HG03060 (cell line): ENCODE results near the gene TBC1D2.

ENCODE experiments used
- ATAC-seq: cut with Tn5 transposase; IDR thresholded peaks from one replicate; pipeline ENCODE4 v1.9.1; 2021; ENCODE audit warnings: low read depth, moderate number of reproducible peaks; ENCODE audit not compliant: unreplicated experiment

TBC1D2 gene

DNA sequence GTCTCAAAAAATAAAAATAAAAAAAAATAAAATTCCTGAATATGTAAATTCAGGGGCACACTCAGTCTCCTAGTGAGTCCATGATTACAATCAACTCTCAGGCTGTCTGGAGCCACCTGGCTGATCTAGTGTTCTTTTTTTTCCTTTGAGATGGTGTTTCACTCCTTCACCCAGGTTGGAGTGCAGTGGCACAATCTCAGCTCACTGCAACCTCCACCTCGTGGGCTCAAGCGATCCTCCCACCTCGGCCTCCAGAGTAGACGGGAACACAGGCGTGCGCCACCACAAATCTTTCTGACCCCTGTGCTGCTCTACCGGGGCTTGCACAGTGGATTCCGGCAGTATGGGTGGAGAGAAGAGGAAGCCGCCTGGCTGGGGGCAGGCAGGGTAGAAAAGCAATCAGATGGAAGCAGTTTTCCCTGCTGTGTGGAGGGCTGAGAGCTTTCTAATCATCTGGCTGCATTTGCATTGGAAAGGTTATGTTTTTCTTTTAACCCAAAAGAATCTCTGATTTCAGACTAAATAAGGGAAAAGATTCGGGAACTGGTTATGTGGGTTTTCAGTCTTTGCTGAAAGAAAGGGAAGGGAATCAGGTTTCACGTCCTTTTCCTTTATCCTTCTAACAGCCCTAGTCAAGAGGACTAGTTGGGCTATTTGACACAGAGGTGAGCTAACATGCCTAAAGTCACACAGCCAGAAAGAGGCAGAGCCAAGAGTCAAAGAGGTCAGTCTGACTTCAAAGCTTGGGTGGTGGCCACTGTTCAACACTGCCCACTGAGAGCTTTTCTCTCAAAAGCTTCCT is 36.7 kb downstream of the TBC1D2 start:
- no peak for ATAC-seq

- ATAC-seq, result no peak
Measured at GRCh38 chr9:98217255-98217654, 38.2 kb downstream of the TBC1D2 start.

GRCh38 chr9:98216391-98216790 is 39.1 kb downstream of the TBC1D2 start:
- ATAC-seq, result no peak

DNA sequence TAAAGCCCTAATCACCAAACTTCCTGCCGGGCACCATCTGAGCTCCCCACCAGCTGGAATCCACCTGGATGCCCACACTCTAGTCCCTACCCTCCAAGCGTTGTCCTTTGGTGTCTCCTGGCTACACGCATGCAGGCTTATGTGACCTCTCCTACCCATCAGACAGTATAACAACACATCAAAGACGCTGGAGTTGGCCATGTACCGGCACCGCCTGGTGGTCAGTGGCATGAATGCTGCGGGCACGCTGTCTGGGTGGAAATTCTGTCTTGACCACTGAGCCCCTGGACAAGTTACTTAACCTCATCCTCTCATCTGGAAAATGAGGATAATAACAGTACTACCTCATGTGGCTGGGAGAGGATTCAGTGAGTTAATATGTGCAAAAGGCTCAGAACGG is 39.6 kb downstream of the TBC1D2 start:
- ATAC-seq, result no peak

- ATAC-seq, result no peak
Measured at GRCh38 chr9:98215271-98215670, 40.2 kb downstream of the TBC1D2 start.

- no peak for ATAC-seq
Measured at GRCh38 chr9:98214811-98215210, 40.6 kb downstream of the TBC1D2 start.

GRCh38 chr9:98211260-98211659 is 44.2 kb downstream of the TBC1D2 start:
- no peak for ATAC-seq

- no peak for ATAC-seq
Measured at GRCh38 chr9:98210435-98210834, 45.0 kb downstream of the TBC1D2 start.

GRCh38 chr9:98209530-98209929 is 45.9 kb downstream of the TBC1D2 start:
- ATAC-seq, result no peak

- ATAC-seq, result no peak
Measured at GRCh38 chr9:98208635-98209034, 46.8 kb downstream of the TBC1D2 start.

DNA sequence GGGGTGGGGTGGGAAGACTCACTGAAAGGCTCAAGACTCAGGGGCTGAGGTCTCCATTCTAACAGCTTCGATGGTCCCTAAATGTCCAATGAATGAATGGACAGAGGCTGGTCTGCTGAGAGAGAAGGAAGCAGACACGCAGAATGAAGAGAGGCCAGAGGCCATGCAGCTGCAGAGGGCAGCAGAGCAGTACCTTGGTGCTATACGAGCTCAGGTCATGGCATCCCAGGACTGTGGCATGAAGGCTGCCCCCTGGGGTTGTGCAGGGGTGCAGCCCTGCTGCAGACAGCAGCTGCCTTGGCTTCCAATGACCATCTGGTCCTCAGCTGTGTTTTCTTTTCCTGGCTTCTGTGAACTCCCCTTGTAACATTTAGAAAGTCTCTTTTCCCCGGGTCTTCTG is 47.8 kb downstream of the TBC1D2 start:
- ATAC-seq, result no peak

DNA sequence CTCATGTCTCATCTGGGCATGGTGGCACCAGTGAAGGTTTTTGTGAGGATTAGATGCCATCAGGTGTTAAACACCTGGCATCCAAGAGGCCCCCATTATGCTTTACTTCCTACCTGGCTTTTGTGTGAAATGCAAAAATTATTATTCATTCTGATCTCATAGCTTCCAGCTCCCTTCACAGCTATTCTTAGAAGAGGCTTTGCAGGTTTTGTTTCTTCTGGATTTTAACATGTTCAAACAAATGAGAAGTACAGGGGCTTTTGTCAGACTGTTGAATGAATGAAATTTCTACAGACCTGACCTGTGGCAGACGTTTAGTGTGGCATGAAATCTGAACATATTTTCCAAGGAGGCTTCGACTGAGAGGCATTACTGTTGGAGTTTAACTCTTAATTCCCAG is 48.7 kb downstream of the TBC1D2 start:
- no peak for ATAC-seq

DNA sequence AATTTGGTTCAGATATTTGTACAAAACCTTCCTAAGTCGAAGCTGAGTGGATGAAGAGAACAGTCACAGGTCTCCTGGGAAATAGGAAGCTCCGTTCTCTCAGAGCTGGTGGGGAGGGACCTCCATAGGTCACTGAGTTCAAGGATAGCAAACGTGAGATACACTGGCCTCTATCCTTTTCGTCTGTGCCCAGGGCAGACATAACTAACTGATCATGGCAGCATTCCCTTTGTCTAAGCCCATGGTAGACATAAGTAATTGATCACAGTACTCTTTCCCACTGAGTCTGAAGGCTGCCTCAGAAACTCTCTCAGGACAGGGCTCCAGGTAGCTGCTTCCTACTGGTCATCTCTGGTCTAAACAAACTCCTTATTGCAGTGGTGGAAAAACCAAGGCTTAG is 50.8 kb downstream of the TBC1D2 start:
- no peak for ATAC-seq

DNA sequence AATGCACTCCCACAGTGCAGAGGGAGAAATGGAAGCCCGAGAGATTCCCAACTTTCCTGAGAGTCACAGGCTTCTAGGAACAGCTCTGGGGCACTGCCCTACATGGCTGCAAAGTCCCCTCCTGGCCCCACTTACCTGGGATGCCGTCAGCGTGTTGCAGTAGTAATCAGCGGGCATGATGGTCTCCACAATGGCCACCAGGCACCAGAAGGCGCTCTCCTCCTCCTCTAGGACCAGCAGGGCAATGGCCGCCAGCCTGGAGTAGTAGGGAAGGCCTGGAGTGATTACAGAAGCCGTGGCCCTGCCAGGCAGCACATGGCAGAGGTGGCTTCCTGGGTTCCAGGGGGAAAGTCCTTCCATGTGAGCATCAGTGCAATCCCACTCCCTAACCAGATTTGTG is 52.3 kb downstream of the TBC1D2 start:
- ATAC-seq, result no peak

DNA sequence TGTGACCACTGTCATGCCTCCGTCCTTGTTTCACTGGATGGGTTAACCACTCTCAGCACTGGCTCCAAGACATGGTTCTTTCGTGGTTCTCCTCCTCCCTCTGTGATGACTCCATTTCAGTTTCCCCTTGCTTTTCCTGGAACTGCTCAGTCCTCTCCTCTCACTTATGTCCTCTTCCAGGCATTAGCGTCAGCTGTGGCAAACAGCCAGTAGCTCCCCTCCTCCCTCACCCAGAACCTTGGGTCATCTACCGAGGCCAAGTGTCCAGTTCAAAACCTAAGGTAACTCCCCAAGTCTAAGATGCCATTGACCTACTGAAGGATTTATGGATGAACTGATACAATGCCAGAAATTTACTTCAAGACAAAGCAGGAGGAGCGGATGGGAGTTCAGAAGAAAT is 53.2 kb downstream of the TBC1D2 start:
- no peak for ATAC-seq

GRCh38 chr9:98201749-98202148 is 53.7 kb downstream of the TBC1D2 start:
- no peak for ATAC-seq

DNA sequence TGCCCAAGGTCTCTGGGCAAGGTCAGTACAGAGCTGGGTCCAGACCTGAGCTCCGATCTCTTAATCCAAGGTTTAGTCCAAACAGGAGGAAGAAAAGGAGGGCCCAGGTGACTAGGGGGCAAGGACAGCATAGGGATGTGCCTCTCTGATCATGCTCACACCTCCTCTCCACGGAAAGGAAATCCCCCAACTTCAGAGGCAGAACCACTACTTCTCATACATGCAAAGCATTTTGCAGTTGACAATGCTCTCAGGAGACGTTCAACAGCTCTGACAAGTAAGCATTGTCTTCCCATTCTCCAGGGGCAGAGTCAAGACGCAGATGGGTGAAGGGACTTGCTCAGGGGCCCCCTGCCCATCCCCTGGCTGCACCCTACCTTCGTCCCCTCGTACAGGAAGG is 54.3 kb downstream of the TBC1D2 start:
- ATAC-seq, result no peak

GRCh38 chr9:98199388-98200033 is 55.9 kb downstream of the TBC1D2 start:
- ATAC-seq, result no peak

DNA sequence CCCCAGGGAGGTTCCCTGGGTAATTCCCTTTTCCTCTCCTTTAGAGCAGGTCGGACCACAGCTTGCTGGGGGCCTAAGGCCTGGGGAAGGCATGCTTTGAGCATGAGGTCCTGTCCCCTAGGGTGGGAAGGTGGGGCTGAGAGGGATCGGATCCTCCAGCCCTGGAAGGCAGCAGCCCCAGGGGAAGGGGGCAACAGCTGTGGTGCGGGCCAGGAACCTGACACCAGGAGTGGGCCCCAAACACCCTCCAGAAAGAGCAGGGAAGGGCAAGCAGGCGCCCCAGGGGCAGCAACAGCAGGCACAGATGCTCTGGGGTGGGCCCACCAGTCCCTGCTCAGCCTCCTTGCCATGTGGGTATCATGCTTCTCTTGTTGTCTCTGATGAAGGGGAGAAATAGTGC is 59.8 kb downstream of the TBC1D2 start:
- ATAC-seq, result no peak

DNA sequence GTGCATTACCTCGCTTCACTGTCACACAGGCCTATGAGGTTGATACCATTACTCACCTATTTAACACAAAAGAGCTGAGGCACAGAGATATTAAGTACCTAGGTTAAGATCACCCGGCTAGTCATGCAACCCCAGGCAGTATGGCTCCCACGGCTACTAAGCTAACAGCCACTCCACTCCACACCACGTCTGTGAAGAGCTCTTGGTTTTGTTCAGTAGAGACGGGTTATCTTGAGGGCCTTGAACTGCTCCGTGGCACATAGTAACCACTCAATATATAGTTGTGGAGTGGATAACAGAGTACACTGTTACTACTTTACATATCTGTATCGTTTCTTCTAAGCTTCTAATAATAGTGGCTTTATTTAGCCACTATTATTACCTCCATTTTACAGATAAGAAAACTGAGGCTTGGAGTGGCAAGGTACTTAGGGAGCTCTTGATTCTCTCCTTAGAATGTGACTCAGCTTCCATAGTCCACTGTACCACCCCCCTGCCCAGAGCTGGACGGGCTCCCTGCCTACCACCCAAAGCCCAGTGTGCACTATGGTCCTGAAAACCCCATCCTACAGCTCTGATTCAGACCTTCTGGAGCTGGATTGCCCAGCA is 62.0 kb downstream of the TBC1D2 start:
- no peak for ATAC-seq

GRCh38 chr9:98192503-98193335 is 62.7 kb downstream of the TBC1D2 start, which contains the start of gene CORO2A:
Gene CORO2A, minus strand, starts transcription at chr9:98192637. Its CDS starts 34,977 bp downstream, at chr9:98157660.
- ATAC-seq, result no peak
